HG03135 (cell line): Measurements from ENCODE around the gene KIT.

Experiments used
- ATAC-seq: cut with Tn5 transposase; IDR thresholded peaks from one replicate; pipeline ENCODE4 v1.9.1; 2021; ENCODE audit warnings: mild to moderate bottlenecking, moderate library complexity; ENCODE audit not compliant: unreplicated experiment

The KIT gene

DNA sequence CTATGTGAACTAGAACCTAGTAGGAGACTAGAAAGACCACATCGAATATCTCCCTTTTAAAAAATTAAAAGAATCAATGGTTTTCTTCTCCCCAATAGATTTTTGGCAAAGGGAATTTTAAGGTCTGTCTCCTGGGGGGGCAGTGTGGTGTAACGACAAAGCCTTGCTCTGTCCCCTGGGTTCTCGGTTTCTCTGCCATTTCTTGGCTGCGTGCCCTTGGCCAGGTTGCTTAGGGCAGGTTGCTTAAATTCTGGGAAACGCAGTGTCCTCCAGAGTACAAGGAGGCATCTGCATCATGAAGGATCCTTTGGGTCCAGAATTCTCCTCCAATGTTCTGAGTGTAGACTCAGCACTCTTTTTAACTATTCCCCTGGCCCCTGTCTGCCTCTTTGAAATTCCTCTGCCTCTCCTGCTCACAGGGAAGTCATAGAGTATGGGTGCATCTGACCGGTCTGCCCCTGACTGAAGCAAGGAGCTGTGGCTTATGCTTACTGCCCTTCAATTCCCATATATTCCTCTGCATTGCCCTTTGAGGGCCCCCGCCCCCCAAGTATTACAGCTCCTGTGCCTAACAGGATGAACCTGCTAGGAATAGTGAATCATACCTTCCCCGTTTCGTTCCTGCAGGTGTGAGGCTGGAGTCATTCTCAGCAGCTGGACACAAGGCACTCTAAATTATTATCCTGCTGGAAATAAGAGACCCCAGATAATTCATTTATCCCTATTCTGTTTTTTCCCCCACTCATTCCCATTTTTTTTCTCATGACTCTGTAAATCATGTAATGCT lies 2.2 kb downstream of the KIT start:
- no peak for ATAC-seq

- ATAC-seq, result no peak
Measured at GRCh38 chr4:54660591-54660990, 2.8 kb downstream of the KIT start.

GRCh38 chr4:54661169-54661568 lies 3.4 kb downstream of the KIT start:
- ATAC-seq, result no peak

DNA sequence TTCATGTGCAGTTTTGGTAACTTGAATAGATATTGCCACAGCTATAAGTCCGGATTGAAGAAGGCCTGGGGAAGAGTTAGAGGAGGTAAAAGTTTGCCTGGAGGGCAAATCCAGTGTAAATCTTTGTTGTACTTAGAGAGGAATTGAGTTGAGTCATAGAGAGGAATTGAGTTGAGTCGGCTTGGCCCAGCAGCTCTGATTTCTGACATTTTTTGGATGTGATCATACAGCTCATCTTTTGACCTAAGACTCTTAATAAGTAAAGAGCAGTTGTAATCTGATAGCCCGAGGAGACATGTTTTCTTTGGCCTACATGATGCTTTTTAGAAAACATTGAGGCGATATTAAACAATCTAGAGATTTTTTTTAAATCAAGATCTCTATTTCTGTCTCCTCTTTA lies 3.9 kb downstream of the KIT start:
- no peak for ATAC-seq

DNA sequence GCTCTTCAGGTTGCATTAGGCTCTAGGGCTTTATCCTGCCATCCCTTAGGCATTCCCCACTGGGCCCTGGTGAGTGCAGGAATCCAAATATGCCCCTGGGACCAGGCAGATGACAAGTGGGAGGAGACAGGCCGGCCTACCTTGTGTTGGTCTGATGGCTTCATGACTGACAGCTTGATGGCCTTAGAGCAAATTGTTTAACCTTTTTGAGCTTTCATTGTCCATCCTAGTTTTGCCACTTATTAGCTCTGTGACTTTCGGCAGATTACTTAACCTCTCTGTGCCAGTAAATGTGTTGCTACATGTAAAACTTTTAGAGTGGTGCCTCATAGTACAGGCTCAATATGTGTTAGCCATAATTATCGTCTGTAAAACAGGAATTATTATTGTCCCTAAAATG lies 4.4 kb downstream of the KIT start:
- ATAC-seq, result no peak

DNA sequence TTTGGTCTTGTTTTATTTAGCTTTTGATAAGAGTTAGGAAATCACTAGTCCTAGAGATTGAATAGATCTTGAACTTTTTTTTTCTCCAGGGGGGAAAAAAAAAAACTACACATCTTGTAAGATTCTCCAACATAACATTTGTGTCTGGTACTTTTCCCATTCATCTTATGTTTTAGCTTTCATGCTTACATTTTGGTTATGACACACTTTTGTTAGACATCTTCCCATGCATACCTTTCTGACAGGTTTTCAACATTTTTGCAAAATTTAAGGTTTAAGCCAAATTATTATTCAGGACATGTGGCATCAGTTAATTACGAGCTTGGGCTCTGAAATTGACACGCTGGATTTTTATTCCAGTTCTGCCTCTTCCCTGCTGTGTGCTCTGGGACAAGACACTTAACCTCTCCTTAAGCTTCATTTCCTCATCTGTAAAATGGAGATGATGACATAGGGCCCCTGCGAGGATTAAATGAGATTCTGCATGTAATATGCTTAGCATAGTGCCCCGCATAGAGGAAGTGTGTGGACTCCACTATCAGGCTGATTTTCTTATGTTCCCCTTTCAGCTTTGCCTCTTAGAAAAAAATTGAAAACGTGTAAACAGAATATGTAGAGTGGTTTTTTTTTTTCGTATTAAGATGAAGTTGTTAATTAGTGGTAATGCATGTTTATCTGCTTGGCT lies 5.3 kb downstream of the KIT start:
- ATAC-seq, result no peak

GRCh38 chr4:54664400-54664799 lies 6.6 kb downstream of the KIT start:
- no peak for ATAC-seq

DNA sequence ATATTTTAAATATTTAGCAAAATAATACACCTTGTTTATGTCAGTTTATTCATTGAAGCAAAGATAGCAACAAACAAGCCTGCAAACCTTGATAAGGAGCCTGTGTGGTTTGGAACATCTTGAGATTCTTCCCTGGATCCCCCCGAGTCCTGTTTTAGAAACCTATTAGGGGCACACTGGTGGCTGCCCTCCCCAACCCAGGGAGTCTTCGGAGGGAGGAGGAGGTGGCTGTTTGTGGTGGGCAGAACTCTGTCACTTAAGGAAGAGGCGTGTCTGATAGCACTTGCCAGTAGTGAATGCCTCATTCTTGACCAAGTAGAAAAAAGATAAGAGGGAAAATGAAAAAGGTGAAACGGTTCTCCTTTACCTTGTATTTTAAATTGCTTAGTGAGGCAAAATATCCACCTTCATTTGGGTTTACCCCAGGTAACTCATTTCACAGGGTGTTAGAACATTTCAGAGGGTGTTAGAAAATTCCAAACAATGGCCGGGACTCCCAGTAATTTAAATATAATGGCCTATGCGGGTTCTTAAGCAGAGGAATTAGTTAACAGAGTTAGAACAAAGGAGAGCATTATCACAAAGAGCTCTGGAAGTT lies 10.4 kb downstream of the KIT start:
- no peak for ATAC-seq

DNA sequence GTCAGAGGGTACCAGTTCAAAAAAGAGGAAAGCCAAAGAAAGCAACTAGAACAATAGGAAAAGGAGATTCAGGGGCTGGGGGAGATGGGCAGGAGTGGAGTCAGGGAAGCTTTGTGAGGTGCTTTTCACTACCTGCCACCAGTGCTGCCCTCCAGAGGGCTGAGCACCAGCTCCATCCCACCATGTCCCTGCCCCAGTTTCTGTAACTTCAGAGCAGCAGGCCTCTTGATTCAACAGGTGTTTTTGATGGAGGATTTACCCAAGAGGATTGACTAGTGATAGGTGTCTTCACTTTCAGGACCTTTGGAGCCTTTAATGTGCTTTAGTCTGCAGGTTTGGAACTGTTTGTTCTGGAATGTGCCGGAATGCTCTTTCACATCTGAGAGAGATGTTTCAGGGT lies 12.1 kb downstream of the KIT start:
- ATAC-seq, result no peak

DNA sequence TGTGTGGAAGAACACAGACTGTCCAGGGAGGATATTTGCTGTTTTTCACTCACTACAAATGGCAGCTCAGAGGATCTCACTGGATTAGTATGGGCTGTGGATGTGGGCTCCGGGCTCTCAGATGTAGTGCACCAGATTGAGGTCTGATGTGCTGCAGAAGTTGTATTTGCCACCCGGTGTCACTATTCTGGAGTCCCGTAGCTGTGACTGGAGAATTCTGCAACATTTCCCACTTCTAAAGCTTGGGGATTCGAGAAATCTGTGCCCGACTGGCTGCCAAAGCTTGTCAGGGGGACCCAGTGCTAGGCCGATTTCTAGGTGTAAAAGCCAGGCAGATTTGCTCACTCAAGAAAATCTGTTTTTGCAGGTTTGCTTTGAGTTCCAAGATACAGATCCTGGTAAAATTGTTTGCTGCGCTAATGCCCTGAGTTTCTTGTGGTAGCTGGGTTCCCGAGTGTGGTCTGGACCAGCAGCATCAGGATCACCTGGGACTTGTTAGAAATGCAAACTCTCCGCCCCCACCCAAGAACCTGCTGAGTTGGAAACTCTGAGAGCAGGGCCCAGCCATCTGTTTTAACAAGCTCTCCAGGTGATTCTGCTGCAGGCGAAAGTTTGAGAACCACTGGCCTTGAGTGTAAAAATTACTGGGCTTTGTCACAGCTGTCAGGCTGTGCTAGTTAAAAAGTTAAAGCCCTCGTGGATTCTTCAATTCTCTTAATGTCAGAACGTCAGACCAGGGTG lies 18.1 kb downstream of the KIT start:
- ATAC-seq, result no peak

- no peak for ATAC-seq
Measured at GRCh38 chr4:54676658-54677057, 18.9 kb downstream of the KIT start.

GRCh38 chr4:54677416-54677815 lies 19.7 kb downstream of the KIT start:
- no peak for ATAC-seq

GRCh38 chr4:54677853-54678650 lies 20.3 kb downstream of the KIT start:
- no peak for ATAC-seq

GRCh38 chr4:54678826-54679225 lies 21.1 kb downstream of the KIT start:
- ATAC-seq, result no peak

DNA sequence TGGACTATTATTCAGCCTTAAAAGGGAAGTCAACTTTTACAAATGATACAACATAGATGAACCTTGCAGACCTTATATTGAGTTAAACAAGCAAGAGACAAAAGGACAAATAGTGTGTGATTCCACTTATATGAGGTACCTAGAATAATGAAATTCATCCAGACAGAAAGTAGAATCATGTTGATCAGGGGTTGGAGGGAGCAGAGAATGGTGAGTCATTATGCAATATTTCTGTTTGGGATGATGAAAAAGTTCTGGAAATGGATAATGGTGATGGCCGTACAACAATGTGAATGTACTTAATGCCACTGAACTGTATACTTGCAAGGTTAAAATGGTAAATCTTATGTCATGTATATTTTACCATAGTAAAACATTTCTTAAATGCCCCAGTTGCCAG lies 22.1 kb downstream of the KIT start:
- no peak for ATAC-seq

- ATAC-seq, result peak; percentile 49
Measured at GRCh38 chr4:54683616-54684346, 26.0 kb downstream of the KIT start.

DNA sequence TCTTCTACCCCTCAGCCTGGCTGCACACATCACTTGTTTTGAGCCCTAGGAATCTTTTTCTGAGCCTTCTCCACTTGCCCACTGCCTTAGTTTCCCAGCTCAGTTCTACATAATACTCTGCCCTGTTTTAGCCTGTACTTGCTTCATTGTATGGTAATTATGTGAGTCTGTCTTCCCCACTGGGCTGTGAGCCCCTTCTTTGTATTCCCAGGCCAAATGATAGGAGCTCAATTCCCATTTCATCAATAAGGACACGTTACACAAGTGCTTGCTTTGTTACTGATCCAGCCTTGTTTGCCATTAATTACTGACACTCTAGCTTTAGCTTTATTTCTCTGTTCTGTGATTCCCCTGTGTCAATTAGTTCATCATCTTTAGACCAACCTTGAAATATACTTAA lies 28.1 kb downstream of the KIT start:
- no peak for ATAC-seq

DNA sequence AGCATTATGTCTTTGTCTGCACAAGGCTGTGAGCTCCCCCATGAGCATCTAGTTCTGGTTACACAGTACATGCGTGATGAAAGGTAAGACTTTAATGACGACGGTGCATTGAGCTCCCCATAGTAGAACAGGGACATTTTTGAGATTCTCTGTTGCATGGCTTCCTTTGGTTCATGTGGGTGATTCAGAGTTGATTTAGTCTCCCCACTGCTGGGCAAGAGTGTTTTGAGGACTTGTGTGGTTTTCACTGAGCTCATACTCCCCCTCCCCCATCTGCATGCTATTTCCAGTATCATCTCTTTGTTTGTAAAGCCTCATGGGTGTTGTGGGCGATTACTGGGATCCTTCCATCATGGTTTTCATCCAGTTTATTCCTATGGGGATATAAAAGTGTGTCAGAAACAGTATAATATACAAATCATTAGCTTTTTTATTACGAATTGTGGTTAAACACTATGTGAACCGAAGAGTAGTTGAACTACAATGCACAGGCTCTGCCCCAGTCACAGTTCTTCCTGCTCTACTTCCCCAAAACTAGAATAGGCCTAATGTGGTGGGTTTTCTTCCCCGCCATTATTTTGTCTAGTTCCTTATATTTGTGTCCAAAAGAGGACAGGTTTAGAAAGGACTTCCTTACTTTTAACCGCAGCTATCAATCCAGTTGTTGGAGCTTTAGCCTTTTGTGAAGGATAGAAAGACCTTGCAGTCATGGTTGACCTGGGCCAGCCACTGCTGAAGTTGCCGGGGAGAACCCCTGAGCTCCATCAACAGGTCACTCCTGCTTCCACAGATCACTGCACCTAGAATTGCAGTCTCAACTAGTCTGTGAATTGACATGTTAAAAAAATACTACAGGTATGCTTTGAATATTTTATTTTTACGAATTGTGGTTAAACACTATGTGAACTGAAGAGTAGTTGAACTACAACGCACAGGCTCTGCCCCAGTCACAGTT lies 30.4 kb downstream of the KIT start:
- ATAC-seq, result peak; percentile 48

GRCh38 chr4:54695337-54695736 lies 37.6 kb downstream of the KIT start:
- no peak for ATAC-seq
